Neural progenitor cell (in vitro differentiated cells): ENCODE results near the gene ST3GAL6. TPM values are rescaled to one million over a fixed set of nuclear protein-coding genes. Genes with fewer than 3 reads are reported as not detected.

Experiments used
- DNase-seq: peaks from one replicate; pipeline ENCODE4 v3.0.0-alpha.2; 2016; ENCODE audit warnings: low spot score
- H2AFZ ChIP-seq: fragments of 200-600 bp; sonication (generic); replicated peaks from 2 replicates; pipeline ENCODE4 v1.6.1; 2016; ENCODE audit warnings: antibody characterized with exemption
- H3F3A ChIP-seq: fragments of 200-600 bp; sonication (generic); 2 replicates; pipeline ENCODE4 v1.6.1; 2016; ENCODE audit warnings: antibody characterized with exemption, low read depth
- H3K27ac ChIP-seq: fragments of 200-600 bp; sonication (generic); 2 replicates; pipeline ENCODE4 v1.5.1; 2016; ENCODE audit warnings: mild to moderate bottlenecking
- H3K27me3 ChIP-seq: fragments of 200-600 bp; sonication (generic); 2 replicates; pipeline ENCODE4 v1.6.1; 2016; ENCODE audit warnings: mild to moderate bottlenecking, moderate library complexity
- H3K36me3 ChIP-seq: fragments of 200-600 bp; sonication (generic); 2 replicates; pipeline ENCODE4 v1.5.1; 2016
- H3K4me1 ChIP-seq: fragments of 200-600 bp; sonication (generic); 2 replicates; pipeline ENCODE4 v1.6.1; 2016; ENCODE audit warnings: mixed run types
- H3K4me2 ChIP-seq: fragments of 200-600 bp; sonication (generic); 2 replicates; pipeline ENCODE4 v1.6.1; 2016
- H3K4me3 ChIP-seq: fragments of 200-600 bp; sonication (generic); 2 replicates; pipeline ENCODE4 v1.5.1; 2016
- H3K79me2 ChIP-seq: fragments of 200-600 bp; sonication (generic); 2 replicates; pipeline ENCODE4 v1.6.1; 2016; ENCODE audit warnings: low read depth
- H3K9ac ChIP-seq: fragments of 200-600 bp; sonication (generic); 2 replicates; pipeline ENCODE4 v1.6.1; 2016
- H3K9me3 ChIP-seq: fragments of 200-600 bp; sonication (generic); 2 replicates; pipeline ENCODE4 v1.5.1; 2016; ENCODE audit warnings: low read depth
- H4K20me1 ChIP-seq: fragments of 200-600 bp; sonication (generic); 2 replicates; pipeline ENCODE4 v1.6.1; 2016; ENCODE audit warnings: low read depth
- H3K27ac Mint-ChIP-seq: 3 replicates; pipeline ENCODE4 v1.8.0; 2021; ENCODE audit warnings: mixed read lengths
- H3K27me3 Mint-ChIP-seq: 2 replicates; pipeline ENCODE4 v1.8.0; 2022; ENCODE audit warnings: low read depth, mild to moderate bottlenecking, inconsistent platforms, moderate library complexity, mixed read lengths; ENCODE audit not compliant: insufficient read depth
- H3K36me3 Mint-ChIP-seq: 3 replicates; pipeline ENCODE4 v1.8.0; 2021; ENCODE audit warnings: mixed read lengths
- H3K4me1 Mint-ChIP-seq: 3 replicates; pipeline ENCODE4 v1.8.0; 2021; ENCODE audit warnings: mixed read lengths
- H3K4me3 Mint-ChIP-seq: 3 replicates; pipeline ENCODE4 v1.8.0; 2021; ENCODE audit warnings: mild to moderate bottlenecking, moderate library complexity, mixed read lengths
- H3K9me3 Mint-ChIP-seq: 3 replicates; pipeline ENCODE4 v1.8.0; 2020; ENCODE audit warnings: mixed read lengths
- EZH2 ChIP-seq: fragments of 200-600 bp; sonication (generic); IDR thresholded peaks from 2 replicates; pipeline ENCODE4 v1.6.1; 2017; ENCODE audit warnings: antibody characterized with exemption, mild to moderate bottlenecking, moderate library complexity
- EZH2phosphoT487 ChIP-seq: fragments of 200-600 bp; sonication (generic); IDR thresholded peaks from 2 replicates; pipeline ENCODE4 v1.6.1; 2017; ENCODE audit warnings: antibody characterized with exemption
- total RNA-seq: library from RNA; depleted of rRNA; stranded (reverse); fragments of >200 nt; gene quantifications from 2 replicates; pipeline ENCODE4 v1.2.3, GENCODE V29; 2015; ENCODE audit warnings: low replicate concordance
- TF ChIP-seq, protein P1 (sequence below): fragments of 200-600 bp; sonication (generic); IDR thresholded peaks from 2 replicates; pipeline ENCODE4 v1.5.1; 2017; ENCODE audit warnings: antibody characterized with exemption, mild to moderate bottlenecking

ST3GAL6 gene
- total RNA-seq, 1 donor from 2014 or later = 18.6 TPM

DNA sequence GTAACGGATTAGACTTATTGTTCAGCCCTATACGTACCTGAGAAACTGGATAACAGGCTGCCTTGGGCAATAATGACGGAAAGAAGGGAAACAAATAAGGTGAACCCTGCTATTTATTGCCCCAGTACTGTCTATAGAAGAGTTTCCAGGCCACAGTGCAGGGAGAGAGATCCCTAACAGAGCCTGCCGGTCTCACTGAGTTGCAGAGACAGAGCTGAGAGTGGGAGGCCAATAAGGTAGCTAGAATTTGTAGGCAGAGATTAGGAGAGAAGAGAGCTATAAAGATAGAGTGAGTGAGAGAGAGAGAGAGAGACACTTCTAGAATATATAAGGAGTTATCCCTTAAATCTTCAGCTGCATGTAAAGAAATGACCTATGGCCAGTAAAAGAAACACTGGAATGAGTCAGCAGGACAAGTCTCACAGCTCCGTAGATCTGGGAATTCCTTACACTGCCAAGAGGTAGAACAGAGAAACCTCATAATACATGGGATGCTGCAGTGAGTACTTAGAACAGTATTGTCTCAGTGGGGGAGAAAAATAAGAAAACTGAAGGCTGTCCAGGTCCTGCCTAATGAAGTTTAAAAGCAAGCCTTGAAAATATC, 51.8 kb downstream of the ST3GAL6 start:
- H3K79me2 ChIP-seq = no peaks in the 10 kb centered on the region
- H3K4me1 ChIP-seq = no peaks in the 10 kb centered on the region
- H3K27me3 Mint-ChIP-seq = no peaks in the 10 kb centered on the region
- DNase-seq = no peak
- H3K9me3 ChIP-seq = no peaks in the 10 kb centered on the region
- peaks cover 14% of the 10 kb centered on the region for H3K36me3 Mint-ChIP-seq
- H3K9me3 Mint-ChIP-seq = no peaks in the 10 kb centered on the region
- peaks cover 20% of the 10 kb centered on the region for H3K36me3 ChIP-seq
- no peak overlapping the region for H3K4me3 Mint-ChIP-seq
- H3K27ac Mint-ChIP-seq = no peak overlapping the region
- no peak overlapping the region for H3K4me2 ChIP-seq
- H3K9ac ChIP-seq = no peak overlapping the region
- no peaks in the 10 kb centered on the region for H4K20me1 ChIP-seq
- H3K4me1 Mint-ChIP-seq = no peaks in the 10 kb centered on the region
- no peak overlapping the region for H3K4me3 ChIP-seq
- no peaks in the 10 kb centered on the region for H3K27me3 ChIP-seq
- no peak overlapping the region for H2AFZ ChIP-seq
- TF ChIP-seq EZH2 = no peak
- TF ChIP-seq, protein P1, sequence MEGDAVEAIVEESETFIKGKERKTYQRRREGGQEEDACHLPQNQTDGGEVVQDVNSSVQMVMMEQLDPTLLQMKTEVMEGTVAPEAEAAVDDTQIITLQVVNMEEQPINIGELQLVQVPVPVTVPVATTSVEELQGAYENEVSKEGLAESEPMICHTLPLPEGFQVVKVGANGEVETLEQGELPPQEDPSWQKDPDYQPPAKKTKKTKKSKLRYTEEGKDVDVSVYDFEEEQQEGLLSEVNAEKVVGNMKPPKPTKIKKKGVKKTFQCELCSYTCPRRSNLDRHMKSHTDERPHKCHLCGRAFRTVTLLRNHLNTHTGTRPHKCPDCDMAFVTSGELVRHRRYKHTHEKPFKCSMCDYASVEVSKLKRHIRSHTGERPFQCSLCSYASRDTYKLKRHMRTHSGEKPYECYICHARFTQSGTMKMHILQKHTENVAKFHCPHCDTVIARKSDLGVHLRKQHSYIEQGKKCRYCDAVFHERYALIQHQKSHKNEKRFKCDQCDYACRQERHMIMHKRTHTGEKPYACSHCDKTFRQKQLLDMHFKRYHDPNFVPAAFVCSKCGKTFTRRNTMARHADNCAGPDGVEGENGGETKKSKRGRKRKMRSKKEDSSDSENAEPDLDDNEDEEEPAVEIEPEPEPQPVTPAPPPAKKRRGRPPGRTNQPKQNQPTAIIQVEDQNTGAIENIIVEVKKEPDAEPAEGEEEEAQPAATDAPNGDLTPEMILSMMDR = no peak
- no peak for TF ChIP-seq EZH2phosphoT487
- peaks cover 18% of the 10 kb centered on the region for H3F3A ChIP-seq
- no peak overlapping the region for H3K27ac ChIP-seq

DNA sequence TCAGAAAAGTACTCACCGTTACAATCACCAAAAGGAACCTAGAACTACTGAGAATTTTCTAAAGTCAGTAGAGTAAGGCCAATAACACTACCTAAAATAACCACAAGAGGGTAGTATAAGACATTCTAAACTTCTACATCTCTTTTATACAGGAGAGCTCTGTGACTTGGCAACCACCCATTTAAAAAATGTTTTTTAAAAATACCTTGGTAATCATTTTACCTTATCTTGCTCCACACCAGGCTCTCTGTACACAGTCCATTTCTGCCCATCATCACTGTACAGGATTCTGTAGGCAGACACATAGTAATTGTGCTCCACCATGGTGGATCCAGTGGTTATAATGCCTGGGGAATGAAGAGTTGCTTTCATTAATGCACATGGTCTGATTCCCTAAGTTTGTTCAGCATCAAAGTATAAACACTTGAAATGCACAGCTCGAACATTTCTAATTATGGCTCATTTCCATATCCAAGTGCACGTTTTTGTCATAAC, 54.5 kb downstream of the ST3GAL6 start:
- Histone ChIP-seq H3K4me2 (no peak overlapping the region), H3F3A (peaks cover 18% of the 10 kb centered on the region), H3K4me3 (no peak overlapping the region), H4K20me1 (no peaks in the 10 kb centered on the region), H3K4me1 (no peaks in the 10 kb centered on the region), H3K9me3 (no peaks in the 10 kb centered on the region), H3K27me3 (no peaks in the 10 kb centered on the region), H3K9ac (no peak overlapping the region), H3K27ac (no peak overlapping the region), H2AFZ (no peak overlapping the region), H3K79me2 (no peaks in the 10 kb centered on the region), H3K36me3 (peaks cover 7% of the 10 kb centered on the region)
- TF ChIP-seq, protein P1 = peak; percentile 76
- TF ChIP-seq EZH2 = no peak
- Mint-ChIP-seq H3K27me3 (no peaks in the 10 kb centered on the region), H3K27ac (no peak overlapping the region), H3K36me3 (peaks cover 15% of the 10 kb centered on the region), H3K9me3 (no peaks in the 10 kb centered on the region), H3K4me1 (no peaks in the 10 kb centered on the region), H3K4me3 (no peak overlapping the region)
- DNase-seq = peak; percentile 46

DNA sequence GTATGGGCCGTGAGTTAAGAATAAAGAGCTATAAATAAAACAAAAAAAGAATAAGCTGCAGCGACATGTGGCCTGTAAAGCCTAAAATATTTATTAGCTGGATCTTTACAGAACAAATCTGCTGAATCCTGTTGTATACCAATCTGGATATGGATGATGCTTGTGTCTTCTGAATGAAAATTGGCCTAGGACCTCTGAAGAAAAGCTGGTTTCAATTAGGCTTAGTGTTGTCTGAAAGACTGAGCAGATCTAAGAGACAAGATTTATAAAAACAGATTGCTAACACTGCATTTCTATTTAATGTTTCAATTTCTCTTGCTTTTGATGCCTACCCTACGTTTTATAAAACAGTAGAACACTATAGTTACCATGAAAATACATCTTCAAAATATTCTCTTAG, 57.9 kb downstream of the ST3GAL6 start:
- H3K27me3 Mint-ChIP-seq = no peaks in the 10 kb centered on the region
- no peak for TF ChIP-seq EZH2
- TF ChIP-seq EZH2phosphoT487 = no peak
- TF ChIP-seq, protein P1 = no peak
- peaks cover 13% of the 10 kb centered on the region for H3K36me3 Mint-ChIP-seq
- no peak overlapping the region for H3K4me3 ChIP-seq
- peaks cover 3% of the 10 kb centered on the region for H3K36me3 ChIP-seq
- peaks cover 18% of the 10 kb centered on the region for H3F3A ChIP-seq
- no peak overlapping the region for H3K4me3 Mint-ChIP-seq
- H3K9me3 Mint-ChIP-seq = no peaks in the 10 kb centered on the region
- no peaks in the 10 kb centered on the region for H4K20me1 ChIP-seq
- no peak overlapping the region for H2AFZ ChIP-seq
- no peak overlapping the region for H3K27ac ChIP-seq
- H3K79me2 ChIP-seq = no peaks in the 10 kb centered on the region
- no peak overlapping the region for H3K27ac Mint-ChIP-seq
- no peaks in the 10 kb centered on the region for H3K4me1 ChIP-seq
- H3K9me3 ChIP-seq = no peaks in the 10 kb centered on the region
- H3K4me1 Mint-ChIP-seq = no peaks in the 10 kb centered on the region
- H3K9ac ChIP-seq = no peak overlapping the region
- H3K27me3 ChIP-seq = no peaks in the 10 kb centered on the region
- H3K4me2 ChIP-seq = no peak overlapping the region
- no peak for DNase-seq
